DMS79 (cell line): ENCODE results near the gene RRAD.
"Not testable (repeated sequence)": the region's sequence is repeated elsewhere in the genome, so short reads cannot be mapped to it uniquely, and the experiment has no call there.

Experiments used
- DNase-seq: peaks from one replicate; lab custom pipeline; 2025; lab: John Stamatoyannopoulos, UW

Gene RRAD

GRCh38 chr16:66900721-66901441 lies 24.5 kb downstream of the RRAD start:
- DNase-seq = no peak

- peak; percentile 51 for DNase-seq
These were observed 25.2 kb downstream of the RRAD start for GRCh38 chr16:66899945-66900710.

- no peak for DNase-seq
These were observed 25.9 kb downstream of the RRAD start for GRCh38 chr16:66899310-66899944.

- no peak for DNase-seq
These were observed 26.4 kb downstream of the RRAD start for GRCh38 chr16:66898933-66899309.

GRCh38 chr16:66898207-66898606 lies 27.1 kb downstream of the RRAD start:
- DNase-seq = no peak

GRCh38 chr16:66896682-66897081 lies 28.7 kb downstream of the RRAD start:
- DNase-seq = not testable (repeated sequence)

GRCh38 chr16:66895999-66896398 lies 29.3 kb downstream of the RRAD start:
- no peak for DNase-seq

- DNase-seq = no peak
These were observed 29.7 kb downstream of the RRAD start for GRCh38 chr16:66895689-66895979.

GRCh38 chr16:66894948-66895688 lies 30.2 kb downstream of the RRAD start:
- peak; percentile 25 for DNase-seq

GRCh38 chr16:66894055-66894454 lies 31.3 kb downstream of the RRAD start:
- DNase-seq = no peak

- no peak for DNase-seq
These were observed 33.5 kb downstream of the RRAD start for GRCh38 chr16:66891797-66892196.

- no peak for DNase-seq
These were observed 34.0 kb downstream of the RRAD start for GRCh38 chr16:66891360-66891759.

- DNase-seq = no peak
These were observed 34.5 kb downstream of the RRAD start for GRCh38 chr16:66890799-66891198.

GRCh38 chr16:66889622-66890021 lies 35.7 kb downstream of the RRAD start:
- DNase-seq = no peak

- no peak for DNase-seq
These were observed 36.4 kb downstream of the RRAD start for GRCh38 chr16:66888647-66889615.

GRCh38 chr16:66886914-66887313 lies 38.4 kb downstream of the RRAD start:
- DNase-seq = no peak

GRCh38 chr16:66886321-66886720 lies 39.0 kb downstream of the RRAD start:
- DNase-seq = no peak

GRCh38 chr16:66885491-66885890 lies 39.8 kb downstream of the RRAD start:
- DNase-seq = no peak

GRCh38 chr16:66882702-66883101 lies 42.6 kb downstream of the RRAD start:
- DNase-seq = no peak

- no peak for DNase-seq
These were observed 43.3 kb downstream of the RRAD start for GRCh38 chr16:66881964-66882508.

- DNase-seq = no peak
These were observed 43.8 kb downstream of the RRAD start for GRCh38 chr16:66881560-66881959.
